H1 (cell line): ENCODE data around the gene UBL5. TPM values are rescaled to one million over a fixed set of nuclear protein-coding genes. Genes with fewer than 3 reads are reported as not detected.
A peak's percentile ranks its signal among the peaks of the same experiment; 100 is the strongest.

ENCODE experiments used
- CTCF ChIA-PET: fragments of 300-600 bp; sonication (Branson Sonifier 250); formaldehyde crosslinking; loops from one replicate; lab custom pipeline; 2021; ENCODE audit not compliant: partially characterized antibody; lab: Charles Lee
- POLR2A ChIA-PET: fragments of 300-600 bp; sonication (Branson Sonifier 250); formaldehyde crosslinking; loops from one replicate; lab custom pipeline; 2021; ENCODE audit warnings: inconsistent platforms; ENCODE audit not compliant: partially characterized antibody; lab: Charles Lee
- DNase-seq, 2 experiments: peaks; one replicate each; pipeline versions ENCODE4 v3.0.0 to v3.0.0-alpha.2; 2010 to 2022; ENCODE audit warnings: low spot score in 2 of 2, low read depth in 1 of 2, mixed read lengths in 1 of 2
- FAIRE-seq: peaks from 2 replicates; lab custom pipeline; 2011; peaks lifted over from hg19 to GRCh38; lab: Jason Lieb, UNC
- H2AFZ ChIP-seq: 2 replicates; pipeline ENCODE4 v1.8.1; 2012; ENCODE audit warnings: low read length, inconsistent platforms
- H2AK5ac ChIP-seq: 2 replicates; pipeline ENCODE4 v1.6.1; 2013; ENCODE audit warnings: low read depth, low read length
- H2BK120ac ChIP-seq: replicated peaks from 2 replicates; pipeline ENCODE3; 2013; ENCODE audit warnings: low read depth, low read length, inconsistent platforms
- H2BK12ac ChIP-seq: 2 replicates; pipeline ENCODE4 v1.6.1; 2013; ENCODE audit warnings: low read depth, low read length
- H2BK15ac ChIP-seq: 2 replicates; pipeline ENCODE4 v1.6.1; 2013; ENCODE audit warnings: low read length
- H2BK20ac ChIP-seq: 2 replicates; pipeline ENCODE4 v1.6.1; 2013; ENCODE audit warnings: low read length
- H2BK5ac ChIP-seq: 2 replicates; pipeline ENCODE4 v1.6.1; 2013; ENCODE audit warnings: low read depth, low read length
- H3K14ac ChIP-seq: 2 replicates; pipeline ENCODE4 v1.6.1; 2013; ENCODE audit warnings: inconsistent platforms; ENCODE audit not compliant: insufficient read length
- H3K18ac ChIP-seq: 2 replicates; pipeline ENCODE4 v1.6.1; 2013; ENCODE audit warnings: low read length; ENCODE audit errors: extremely low read depth
- H3K23ac ChIP-seq: 2 replicates; pipeline ENCODE4 v1.6.1; 2013; ENCODE audit warnings: inconsistent platforms; ENCODE audit not compliant: insufficient read length
- H3K23me2 ChIP-seq: 2 replicates; pipeline ENCODE4 v1.6.1; 2013; ENCODE audit warnings: low read depth, low read length
- H3K27ac ChIP-seq: 2 replicates; pipeline ENCODE4 v1.6.1; 2011; ENCODE audit warnings: low read depth, low read length, inconsistent platforms
- H3K27me3 ChIP-seq, 4 experiments: replicated peaks in 1 of 4; 1 replicate in 1 of 4; 2 replicates in 3 of 4; pipeline versions ENCODE4 v1.6.1 to v1.8.1; 2011 to 2013; ENCODE audit warnings: low read length in 3 of 4, mild to moderate bottlenecking in 3 of 4, inconsistent platforms in 2 of 4, mixed read lengths in 2 of 4, moderate library complexity in 1 of 4; ENCODE audit not compliant: control insufficient read depth in 3 of 4, insufficient read depth in 3 of 4; ENCODE audit errors: extremely low read depth in 1 of 4
- H3K36me3 ChIP-seq, 4 experiments: 2 replicates each; pipeline versions ENCODE4 v1.6.1 to v1.8.1; 2011 to 2013; ENCODE audit warnings: mild to moderate bottlenecking in 4 of 4, low read length in 3 of 4, moderate library complexity in 2 of 4, control low read depth in 1 of 4, inconsistent platforms in 1 of 4; ENCODE audit not compliant: insufficient read depth in 4 of 4, control insufficient read depth in 2 of 4
- H3K4ac ChIP-seq: replicated peaks from 2 replicates; pipeline ENCODE3; 2013; ENCODE audit warnings: low read length, low read depth, mixed read lengths, inconsistent platforms; ENCODE audit not compliant: insufficient read length
- H3K4me1 ChIP-seq, 4 experiments: replicated peaks in 1 of 4; 1 replicate in 1 of 4; 2 replicates in 3 of 4; pipeline versions ENCODE4 v1.6.1 to v1.8.1; 2011 to 2013; ENCODE audit warnings: low read length in 3 of 4, inconsistent platforms in 2 of 4, mixed read lengths in 1 of 4; ENCODE audit not compliant: insufficient read depth in 4 of 4, control insufficient read depth in 3 of 4
- H3K4me2 ChIP-seq, 2 experiments: 2 replicates each; pipeline versions ENCODE4 v1.6.1 to v1.8.1; 2011 to 2013; ENCODE audit warnings: low read depth in 2 of 2, low read length in 2 of 2, control low read depth in 1 of 2, inconsistent platforms in 1 of 2, mild to moderate bottlenecking in 1 of 2; ENCODE audit not compliant: insufficient read depth in 1 of 2
- H3K4me3 ChIP-seq, 4 experiments: fragments of 200-600, 300-600 bp in 1 of 4; sonication (generic), shearing (Covaris generic), sonication (Bioruptor Twin) in 1 of 4; 2 replicates each; pipeline versions ENCODE4 v1.5.1 to v1.8.1; 2011 to 2016; ENCODE audit warnings: low read length in 4 of 4, low read depth in 3 of 4, control low read depth in 2 of 4, inconsistent platforms in 2 of 4, mild to moderate bottlenecking in 2 of 4, mixed read lengths in 1 of 4, moderate library complexity in 1 of 4; ENCODE audit not compliant: insufficient read depth in 2 of 4; ENCODE audit errors: extremely low read depth in 1 of 4
- H3K56ac ChIP-seq: replicated peaks from 2 replicates; pipeline ENCODE3; 2013; ENCODE audit warnings: low read depth, mild to moderate bottlenecking, mixed read lengths, low read length, inconsistent platforms; ENCODE audit not compliant: insufficient read length
- H3K79me1 ChIP-seq: 2 replicates; pipeline ENCODE4 v1.6.1; 2013; ENCODE audit warnings: low read depth, low read length, control low read depth
- H3K79me2 ChIP-seq, 2 experiments: 2 replicates each; pipeline versions ENCODE4 v1.6.1 to v1.8.1; 2012 to 2013; ENCODE audit warnings: low read length in 2 of 2, mild to moderate bottlenecking in 2 of 2, inconsistent platforms in 1 of 2; ENCODE audit not compliant: insufficient read depth in 2 of 2, control insufficient read depth in 1 of 2
- H3K9ac ChIP-seq, 4 experiments: replicated peaks in 1 of 4; 1 replicate in 1 of 4; 2 replicates in 3 of 4; pipeline versions ENCODE4 v1.6.1 to v1.8.1; 2011 to 2013; ENCODE audit warnings: low read depth in 3 of 4, low read length in 3 of 4, control low read depth in 2 of 4, mild to moderate bottlenecking in 2 of 4, moderate library complexity in 2 of 4, inconsistent platforms in 1 of 4; ENCODE audit errors: extremely low read depth in 1 of 4
- H3K9me3 ChIP-seq, 2 experiments: 2 replicates each; pipeline versions ENCODE4 v1.6.1 to v1.8.1; 2012 to 2013; ENCODE audit warnings: mild to moderate bottlenecking in 2 of 2, moderate library complexity in 2 of 2, control low read depth in 1 of 2, inconsistent platforms in 1 of 2, low read depth in 1 of 2, low read length in 1 of 2, mixed read lengths in 1 of 2; ENCODE audit not compliant: insufficient read depth in 2 of 2
- H4K20me1 ChIP-seq, 2 experiments: replicated peaks in 1 of 2; 2 replicates each; pipeline versions ENCODE3 to v1.8.1; 2011 to 2013; ENCODE audit warnings: inconsistent platforms in 2 of 2, low read length in 2 of 2, mild to moderate bottlenecking in 1 of 2; ENCODE audit not compliant: insufficient read depth in 2 of 2, control insufficient read depth in 1 of 2
- H4K5ac ChIP-seq: 2 replicates; pipeline ENCODE4 v1.6.1; 2013; ENCODE audit warnings: low read length, low read depth, mixed read lengths, inconsistent platforms; ENCODE audit not compliant: insufficient read length
- H4K8ac ChIP-seq: 2 replicates; pipeline ENCODE4 v1.8.0; 2013; ENCODE audit warnings: mild to moderate bottlenecking, moderate library complexity, low read length, inconsistent platforms; ENCODE audit not compliant: insufficient read depth; ENCODE audit errors: extremely low read depth
- H4K91ac ChIP-seq: replicated peaks from 2 replicates; pipeline ENCODE3; 2013; ENCODE audit warnings: low read length, mixed read lengths, inconsistent platforms; ENCODE audit not compliant: insufficient read length
- BRCA1 ChIP-seq: IDR thresholded peaks from 2 replicates; pipeline ENCODE4 v1.6.1; 2012; ENCODE audit warnings: low read depth, low read length, improper control_type of control experiment
- CEBPB ChIP-seq: IDR thresholded peaks from 2 replicates; pipeline ENCODE4 v1.6.1; 2012; ENCODE audit warnings: low read depth, low read length
- CHD2 ChIP-seq: IDR thresholded peaks from 2 replicates; pipeline ENCODE4 v1.6.1; 2012; ENCODE audit warnings: low read length, improper control_type of control experiment
- GTF2F1 ChIP-seq: IDR thresholded peaks from 2 replicates; pipeline ENCODE4 v1.6.1; 2012; ENCODE audit warnings: low read depth, low read length, improper control_type of control experiment, borderline replicate concordance
- KDM1A ChIP-seq: fragments of 200-600, 300-600 bp; sonication (generic); IDR thresholded peaks from 2 replicates; pipeline ENCODE4 v1.7.1; 2016; ENCODE audit warnings: mild to moderate bottlenecking, low read length, borderline replicate concordance
- SUZ12 ChIP-seq: fragments of 200-600 bp; sonication (generic); IDR thresholded peaks from 2 replicates; pipeline ENCODE4 v1.6.1; 2012; ENCODE audit warnings: mild to moderate bottlenecking, inconsistent platforms, low read length, moderate library complexity, mixed read lengths
- TAF1 ChIP-seq: IDR thresholded peaks from 2 replicates; pipeline ENCODE4 v1.6.1; 2011; ENCODE audit warnings: mild to moderate bottlenecking, low read depth, low read length
- TEAD4 ChIP-seq: IDR thresholded peaks from 2 replicates; pipeline ENCODE4 v1.6.1; 2012; ENCODE audit warnings: low read depth, low read length, inconsistent platforms, mixed read lengths
- YY1 ChIP-seq: IDR thresholded peaks from 2 replicates; pipeline ENCODE4 v1.6.1; 2011; ENCODE audit warnings: low read depth, mild to moderate bottlenecking, low read length
- ZNF274 ChIP-seq: IDR thresholded peaks from 2 replicates; pipeline ENCODE4 v1.7.0; 2012; ENCODE audit warnings: low read length, borderline replicate concordance; ENCODE audit errors: extremely low read depth
- WGBS, 2 experiments: shearing (Covaris generic) in 1 of 2; methylation state at CpG; one replicate each; pipeline versions ENCODE4 v1.1.6 to v1.1.7; 2013 to 2015; ENCODE audit warnings: low lambda C conversion rate in 2 of 2, mixed read lengths in 2 of 2, inconsistent platforms in 1 of 2, low coverage in 1 of 2, missing lambda C conversion rate in 1 of 2; ENCODE audit not compliant: insufficient replicate concordance in 2 of 2, insufficient coverage in 1 of 2, insufficient read length in 1 of 2; ENCODE audit errors: extremely low coverage in 1 of 2, missing lambda C conversion rate in 1 of 2; 5-methylcytosine and 5-hydroxymethylcytosine counted together
- polyA plus RNA-seq, 7 experiments: library from polyadenylated mRNA; depleted of rRNA in 3 of 7; stranded (reverse) in 5 of 7; unstranded in 2 of 7; fragments of >200 nt in 5 of 7; fragments of 200-250 nt in 2 of 7; gene quantifications; 1 replicate in 5 of 7; 2 replicates in 1 of 7; 4 replicates in 1 of 7; pipeline versions ENCODE4 v1.2.1 to v1.2.3, GENCODE V29; 2011 to 2013; ENCODE audit warnings: missing spikeins in 2 of 7, mixed read lengths in 2 of 7
- total RNA-seq: library from RNA; stranded (reverse); fragmentation: NEBNext Ultra II Directional; extraction: Animal tissue kit (Norgen Biotek cat#: 25700); gene quantifications from 2 replicates; pipeline ENCODE4 v1.2.1, GENCODE V29; 2021
- TF ChIP-seq, protein P1 (sequence below): IDR thresholded peaks from 2 replicates; pipeline ENCODE4 v1.6.1; 2011; ENCODE audit warnings: low read depth, mild to moderate bottlenecking, low read length; ENCODE audit not compliant: insufficient read depth

Gene UBL5
- total and polyA plus RNA-seq, 2 of the 8 experiments (the other 6 are each of a cell fraction or from before 2014, with no cell fraction given), result 416 to 1,209 TPM

DNA sequence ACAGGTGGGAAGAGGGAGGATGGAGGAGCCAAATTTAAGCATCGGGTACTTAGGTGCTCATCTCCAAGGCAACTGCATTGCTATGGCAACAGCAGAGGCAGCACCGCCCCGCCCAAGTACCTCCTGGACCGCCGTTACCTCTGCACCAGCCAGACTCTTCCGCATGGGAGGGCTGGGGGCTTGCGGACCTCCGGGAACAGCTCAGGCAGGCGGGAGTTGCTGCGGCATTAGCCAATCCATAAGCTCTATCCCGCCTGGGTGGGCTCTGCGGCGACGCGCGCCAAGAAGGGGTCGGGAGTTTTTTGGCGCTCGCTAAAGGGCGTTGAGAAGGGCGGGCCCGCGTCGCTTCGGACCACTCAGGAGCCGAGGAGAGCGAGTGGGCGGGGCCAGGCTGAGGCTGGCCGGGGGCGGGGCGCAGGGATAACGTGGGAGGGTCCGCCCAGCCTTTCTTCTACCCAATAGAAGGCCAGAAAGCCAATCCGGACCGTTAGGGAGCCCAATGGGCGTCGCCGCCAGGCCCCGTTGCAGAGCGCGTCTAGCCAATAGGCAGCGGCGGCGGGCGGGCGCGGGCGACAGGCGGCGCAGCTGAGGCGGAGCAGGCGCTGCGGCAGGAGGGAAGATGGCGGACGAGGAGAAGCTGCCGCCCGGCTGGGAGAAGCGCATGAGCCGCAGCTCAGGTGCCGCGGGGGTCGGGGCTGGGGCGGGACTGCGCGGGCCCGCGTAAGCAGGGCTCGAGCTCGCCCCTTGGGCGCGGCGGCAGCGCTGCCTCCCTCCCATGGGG is 7.2 kb downstream of the UBL5 start, which contains the start of gene PIN1:
PIN1 (plus strand) TSS at position 593 of the 781 bp plus-strand sequence; CDS start at position 620, 27 bp downstream.
- H4K20me1 ChIP-seq, result peaks cover 4 to 16% of the 10 kb centered on the region in 2 experiments
- H3K79me2 ChIP-seq, result peaks cover 5 to 21% of the 10 kb centered on the region in 2 experiments
- H3K27me3 ChIP-seq, result no peaks in the 10 kb centered on the region
- no peak within 1 kb of the TSS for H3K4ac ChIP-seq
- no peak within 1 kb of the TSS for H2AK5ac ChIP-seq
- H3K23me2 ChIP-seq, result peaks cover 6% of the 10 kb centered on the region; the same call in 1 of the 2 replicates
- FAIRE-seq, result peak; percentile 13
- ChIA-PET CTCF (interaction anchor here (0.6 to 1.4 kb wide), 4 partner anchors 10 to 312 kb away, joined by 3 to 5 read pairs (median 4); no protein-coding TSS in a partner anchor), POLR2A (interaction anchor here (0.6 to 2.1 kb wide), 7 partner anchors 9 to 1260 kb away, joined by 3 to 6 read pairs (median 3); no protein-coding TSS in a partner anchor)
- no peak within 1 kb of the TSS for H3K23ac ChIP-seq
- peak; percentile 98 for DNase-seq
- H3K79me1 ChIP-seq, result peaks cover 14% of the 10 kb centered on the region
- peak within 1 kb of the TSS; percentile 72 to 88 for H3K4me2 ChIP-seq
- no peak within 1 kb of the TSS for H2BK15ac ChIP-seq
- H3K27ac ChIP-seq, result 0 out of 2 replicates have a peak within 1 kb of the TSS, but pooled peaks have one; percentile 65
- no peak within 1 kb of the TSS; the same call in 1 of the 2 replicates for H3K18ac ChIP-seq
- no peaks in the 10 kb centered on the region for H3K9me3 ChIP-seq
- H2BK20ac ChIP-seq, result no peak within 1 kb of the TSS
- H2BK120ac ChIP-seq, result no peak within 1 kb of the TSS
- no peak within 1 kb of the TSS for H4K5ac ChIP-seq
- H2BK5ac ChIP-seq, result no peak within 1 kb of the TSS
- H3K4me3 ChIP-seq, result peak within 1 kb of the TSS; percentile 64 to 84 (median 74)
- peak within 1 kb of the TSS; percentile 78; the same call in 1 of the 2 replicates for H4K8ac ChIP-seq
- WGBS, 2 experiments, result 6% methylated on average over 20 of the region's 73 CpGs; no CpG with 5 or more reads in 1 of the 2 experiments
- H3K14ac ChIP-seq, result no peak within 1 kb of the TSS
- no peak within 1 kb of the TSS for H4K91ac ChIP-seq
- peaks cover 4 to 15% (median 8%) of the 10 kb centered on the region in 4 experiments; a peak in 7 of 8 replicates for H3K36me3 ChIP-seq
- peaks cover 0 to 4% (median 1%) of the 10 kb centered on the region in 4 experiments; a peak in 3 of 7 replicates for H3K4me1 ChIP-seq
- no peak within 1 kb of the TSS for H2BK12ac ChIP-seq
- H3K9ac ChIP-seq, result peak within 1 kb of the TSS; percentile 71 to 94 (median 76)
- peak within 1 kb of the TSS; percentile 12 for H3K56ac ChIP-seq
- no peak within 1 kb of the TSS for H2AFZ ChIP-seq
- TF ChIP-seq BRCA1 (no peak), ZNF274 (no peak), YY1 (peak; percentile 92), TAF1 (peak; percentile 83), CEBPB (0 out of 2 replicates have a peak, but pooled peaks have one; percentile 3), SUZ12 (no peak), GTF2F1 (no peak), TEAD4 (no peak), CHD2 (peak; percentile 85), KDM1A (peak; percentile 82; the same call in 1 of the 2 replicates)
- TF ChIP-seq, protein P1, sequence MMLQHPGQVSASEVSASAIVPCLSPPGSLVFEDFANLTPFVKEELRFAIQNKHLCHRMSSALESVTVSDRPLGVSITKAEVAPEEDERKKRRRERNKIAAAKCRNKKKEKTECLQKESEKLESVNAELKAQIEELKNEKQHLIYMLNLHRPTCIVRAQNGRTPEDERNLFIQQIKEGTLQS, result peak; percentile 48; the same call in 1 of the 2 replicates
